B cell (primary cell): ENCODE measurements around the gene ABCA12. TPM values are rescaled to one million over a fixed set of nuclear protein-coding genes. Genes with fewer than 3 reads are reported as not detected.

ENCODE experiments used
- ATAC-seq: fragments of 200-7000 bp; cut with Tn5 transposase; one replicate; pipeline ENCODE4 v1.10.0; 2021; ENCODE audit warnings: low read depth, mild to moderate bottlenecking, moderate number of reproducible peaks, moderate library complexity
- CTCF ChIA-PET: fragments of 350-600 bp; sonication (Branson Sonifier 250); formaldehyde crosslinking; loops from one replicate; lab custom pipeline; 2021; ENCODE audit warnings: antibody characterized with exemption, inconsistent platforms; lab: Charles Lee
- POLR2A ChIA-PET: fragments of 350-600 bp; sonication (Branson Sonifier 250); formaldehyde crosslinking; loops from one replicate; lab custom pipeline; 2021; ENCODE audit warnings: antibody characterized with exemption; lab: Charles Lee
- DNase-seq: peaks from one replicate; pipeline ENCODE4 v3.0.0; 2013
- H2AFZ ChIP-seq: 2 replicates; pipeline ENCODE4 v1.6.1; 2012; ENCODE audit warnings: mild to moderate bottlenecking, low read depth, low read length; ENCODE audit not compliant: insufficient read depth, poor library complexity, severe bottlenecking
- H3K27ac ChIP-seq, 2 donors: 1 replicate in 1 of 2; 2 replicates in 1 of 2; pipeline ENCODE4 v1.5.1; 2012 to 2013; ENCODE audit warnings: low read length in 2 of 2, mild to moderate bottlenecking in 2 of 2, moderate library complexity in 1 of 2
- H3K27me3 ChIP-seq, 4 experiments: fragments of 200-600 bp in 1 of 4; sonication (generic) in 1 of 4; replicated peaks in 1 of 4; 1 replicate in 2 of 4; 2 replicates in 2 of 4; pipeline versions ENCODE4 v1.6.1 to v1.7.0; 2013 to 2016; ENCODE audit warnings: low read length in 3 of 4, mild to moderate bottlenecking in 2 of 4, mixed read lengths in 1 of 4, moderate library complexity in 1 of 4; ENCODE audit not compliant: insufficient read depth in 4 of 4, control insufficient read depth in 3 of 4; ENCODE audit errors: control extremely low read depth in 1 of 4
- H3K36me3 ChIP-seq, 2 experiments: replicated peaks in 1 of 2; 1 replicate in 1 of 2; 2 replicates in 1 of 2; pipeline versions ENCODE4 v1.6.1 to v1.7.1; 2013; ENCODE audit warnings: low read length in 1 of 2; ENCODE audit not compliant: insufficient read depth in 2 of 2, control insufficient read depth in 1 of 2; ENCODE audit errors: control extremely low read depth in 1 of 2, extremely low read depth in 1 of 2
- H3K4me1 ChIP-seq, 2 donors: fragments of 200-600 bp in 1 of 2; sonication (generic) in 1 of 2; 1 replicate in 1 of 2; 2 replicates in 1 of 2; pipeline versions ENCODE4 v1.5.1 to v1.6.1; 2013 to 2017; ENCODE audit warnings: low read length in 2 of 2; ENCODE audit not compliant: control insufficient read depth in 2 of 2, insufficient read depth in 2 of 2
- H3K4me2 ChIP-seq: replicated peaks from 2 replicates; pipeline ENCODE3; 2012; ENCODE audit warnings: mild to moderate bottlenecking, low read depth, low read length; ENCODE audit not compliant: poor library complexity, severe bottlenecking
- H3K4me3 ChIP-seq, 5 experiments: fragments of 200-600 bp in 1 of 5; sonication (generic) in 1 of 5; 1 replicate in 3 of 5; 2 replicates in 2 of 5; pipeline versions ENCODE4 v1.5.1 to v1.7.0; 2011 to 2016; ENCODE audit warnings: low read length in 4 of 5, mild to moderate bottlenecking in 4 of 5, low read depth in 2 of 5, control low read depth in 1 of 5, moderate library complexity in 1 of 5; ENCODE audit not compliant: insufficient read depth in 1 of 5; ENCODE audit errors: control extremely low read depth in 1 of 5, extremely low read depth in 1 of 5
- H3K79me2 ChIP-seq: fragments of 200-600 bp; sonication (generic); one replicate; pipeline ENCODE4 v1.6.0; 2016; ENCODE audit warnings: low read length; ENCODE audit not compliant: control insufficient read depth, insufficient read depth
- H3K9ac ChIP-seq: fragments of 200-600 bp; sonication (generic); 2 replicates; pipeline ENCODE4 v1.6.1; 2017; ENCODE audit warnings: mild to moderate bottlenecking, low read length, moderate library complexity
- H3K9me3 ChIP-seq, 3 donors: one replicate each; pipeline versions ENCODE4 v1.6.1 to v1.7.1; 2013; ENCODE audit warnings: low read length in 2 of 3; ENCODE audit not compliant: control insufficient read depth in 2 of 3, insufficient read depth in 1 of 3; ENCODE audit errors: control extremely low read depth in 1 of 3
- H4K20me1 ChIP-seq: 2 replicates; pipeline ENCODE4 v1.6.0; 2012; ENCODE audit warnings: mild to moderate bottlenecking, low read length; ENCODE audit not compliant: insufficient read depth, control insufficient read depth, poor library complexity, severe bottlenecking
- H3K27ac Mint-ChIP-seq: one replicate; pipeline ENCODE4 v1.8.0; 2021; ENCODE audit warnings: mixed read lengths
- H3K27me3 Mint-ChIP-seq: one replicate; pipeline ENCODE4 v1.8.0; 2021; ENCODE audit warnings: mixed read lengths
- H3K4me1 Mint-ChIP-seq: one replicate; pipeline ENCODE4 v1.8.0; 2021; ENCODE audit warnings: mixed read lengths
- H3K4me3 Mint-ChIP-seq: one replicate; pipeline ENCODE4 v1.8.0; 2021; ENCODE audit warnings: mixed read lengths
- H3K9me3 Mint-ChIP-seq: one replicate; pipeline ENCODE4 v1.8.0; 2022; ENCODE audit warnings: mixed read lengths; ENCODE audit not compliant: insufficient read depth
- CTCF ChIP-seq: fragments of 200-600 bp; IDR thresholded peaks from one replicate; pipeline ENCODE4 v1.8.0; 2022; ENCODE audit warnings: antibody characterized with exemption, mild to moderate bottlenecking
- EZH2 ChIP-seq: IDR thresholded peaks from 2 replicates; pipeline ENCODE4 v1.6.1; 2012; ENCODE audit warnings: borderline replicate concordance, low read depth, mild to moderate bottlenecking, moderate library complexity, low read length; ENCODE audit not compliant: insufficient read depth, poor library complexity, severe bottlenecking
- WGBS: methylation state at CpG from one replicate; pipeline ENCODE4 v1.1.5; 2013; ENCODE audit warnings: missing lambda C conversion rate; ENCODE audit not compliant: insufficient coverage; 5-methylcytosine and 5-hydroxymethylcytosine counted together
- intact Hi-C: fragments of 100-400 bp; cut with micrococcal nuclease; formaldehyde crosslinking; loops from one replicate; pipeline ENCODE4 v1.10.0; 2022
- polyA plus RNA-seq: library from polyadenylated mRNA; depleted of rRNA; stranded (reverse); fragments of >200 nt; gene quantifications from 2 replicates; pipeline ENCODE4 v1.2.3, GENCODE V29; 2012
- total RNA-seq, 2 donors: library from RNA; stranded (reverse); fragments of 120-200 nt in 1 of 2; gene quantifications; 1 replicate in 1 of 2; 2 replicates in 1 of 2; pipeline versions ENCODE4 v1.2.3 to v1.2.4, GENCODE V29; 2013 to 2022

ABCA12 gene
- total and polyA plus RNA-seq, 2 donors (not counting 1 experiment from before 2014, with no cell fraction given) = not detected

DNA sequence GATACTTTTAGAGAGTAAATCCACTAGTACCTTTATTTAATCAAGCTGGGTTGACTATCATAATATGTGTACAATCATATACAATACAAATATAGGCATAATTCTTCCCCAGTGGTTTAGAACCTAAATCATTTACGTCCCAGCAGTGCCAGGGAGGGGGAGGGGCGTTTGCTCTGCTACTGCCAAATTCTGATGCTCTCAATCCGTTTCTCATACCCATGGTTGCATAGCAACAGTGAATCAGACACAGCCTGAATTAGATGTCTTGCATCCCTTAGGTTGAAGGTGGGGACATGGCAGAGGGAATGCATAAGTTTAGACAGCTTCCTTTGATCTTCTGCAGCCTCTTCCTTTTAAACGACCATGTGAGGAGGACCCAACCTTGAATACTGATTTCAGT lies 135.4 kb downstream of the ABCA12 start:
- intact Hi-C loops = loop anchor here (10.0 kb wide), 1 partner anchor 1748 kb away; no protein-coding TSS in a partner anchor
- H3K27me3 ChIP-seq = no peaks in the 10 kb centered on the region
- whole genome bisulfite sequencing = 71% methylated on average over 1 of the region's 4 CpGs
- POLR2A ChIA-PET = no interaction called here
- H3K4me2 ChIP-seq = no peak overlapping the region
- no peak overlapping the region for H3K27ac Mint-ChIP-seq
- no peak overlapping the region for H2AFZ ChIP-seq
- no peak overlapping the region for H3K9ac ChIP-seq
- H3K27ac ChIP-seq = no peak overlapping the region
- no peaks in the 10 kb centered on the region for H3K79me2 ChIP-seq
- H3K4me1 ChIP-seq = no peaks in the 10 kb centered on the region
- no peak overlapping the region for H3K4me3 Mint-ChIP-seq
- H3K9me3 Mint-ChIP-seq = no peaks in the 10 kb centered on the region
- H3K4me1 Mint-ChIP-seq = no peaks in the 10 kb centered on the region
- ATAC-seq = no peak
- no peaks in the 10 kb centered on the region for H3K9me3 ChIP-seq
- DNase-seq = no peak
- no peak overlapping the region for H3K4me3 ChIP-seq
- no peaks in the 10 kb centered on the region for H4K20me1 ChIP-seq
- TF ChIP-seq EZH2 = no peak
- no peak for TF ChIP-seq CTCF
- CTCF ChIA-PET = no interaction called here
- H3K36me3 ChIP-seq = no peaks in the 10 kb centered on the region
- H3K27me3 Mint-ChIP-seq = peaks cover 3% of the 10 kb centered on the region

DNA sequence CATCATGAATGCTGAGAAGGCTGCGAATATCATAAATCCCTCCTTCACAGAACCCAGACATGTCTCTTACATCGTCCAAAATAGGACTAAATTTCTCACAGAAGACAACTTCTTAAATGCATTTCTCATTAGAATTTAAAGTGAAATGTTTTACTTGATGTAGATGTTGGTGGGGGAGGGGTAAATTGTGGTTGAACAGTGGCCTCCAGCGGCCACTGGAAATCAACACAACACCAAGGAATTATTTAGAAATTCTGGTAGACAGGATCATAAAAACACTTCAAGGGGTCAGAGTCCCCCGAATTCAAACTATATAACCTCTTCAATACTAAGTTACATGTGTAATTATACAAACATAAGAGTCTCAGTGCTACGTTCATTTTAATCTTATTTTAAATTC lies 135.9 kb downstream of the ABCA12 start:
- no peak overlapping the region for H3K27ac ChIP-seq
- TF ChIP-seq EZH2 (no peak), CTCF (no peak)
- H2AFZ ChIP-seq = no peak overlapping the region
- Mint-ChIP-seq H3K27me3 (peaks cover 3% of the 10 kb centered on the region), H3K4me3 (no peak overlapping the region), H3K9me3 (no peaks in the 10 kb centered on the region), H3K27ac (no peak overlapping the region), H3K4me1 (no peaks in the 10 kb centered on the region)
- ChIA-PET CTCF (no interaction called here), POLR2A (no interaction called here)
- no peaks in the 10 kb centered on the region for H3K36me3 ChIP-seq
- intact Hi-C loops = loop anchor here (10.0 kb wide), 1 partner anchor 1748 kb away; no protein-coding TSS in a partner anchor
- no peaks in the 10 kb centered on the region for H3K9me3 ChIP-seq
- WGBS = no CpG with 5 or more reads among the region's 5 CpGs
- ATAC-seq = no peak
- H3K4me2 ChIP-seq = no peak overlapping the region
- no peak overlapping the region for H3K9ac ChIP-seq
- peak; percentile 17 for DNase-seq
- H3K4me3 ChIP-seq = no peak overlapping the region
- no peaks in the 10 kb centered on the region for H3K79me2 ChIP-seq
- H4K20me1 ChIP-seq = no peaks in the 10 kb centered on the region
- no peaks in the 10 kb centered on the region for H3K4me1 ChIP-seq
- no peaks in the 10 kb centered on the region for H3K27me3 ChIP-seq
